ENCODE measurements around the gene CHST8.

CHST8 gene

GRCh38 chr19:33720691-33721682 is 99.2 kb downstream of the CHST8 start:
- no peak for DNase-seq

- DNase-seq = no peak
Measured at GRCh38 chr19:33721735-33722297, 100.1 kb downstream of the CHST8 start.

GRCh38 chr19:33722456-33723239 is 100.9 kb downstream of the CHST8 start:
- DNase-seq = no peak

GRCh38 chr19:33723512-33723911 is 101.8 kb downstream of the CHST8 start:
- DNase-seq = no peak

GRCh38 chr19:33724021-33724720 is 102.4 kb downstream of the CHST8 start:
- no peak for DNase-seq

- no peak for DNase-seq
Measured at GRCh38 chr19:33724721-33725060, 102.9 kb downstream of the CHST8 start.

GRCh38 chr19:33725567-33725966 is 103.8 kb downstream of the CHST8 start:
- DNase-seq = no peak

- DNase-seq = no peak
Measured at GRCh38 chr19:33726756-33727155, 105.0 kb downstream of the CHST8 start.

- no peak for DNase-seq
Measured at GRCh38 chr19:33727331-33727998, 105.7 kb downstream of the CHST8 start.

- no peak for DNase-seq
Measured at GRCh38 chr19:33728141-33728540, 106.4 kb downstream of the CHST8 start.

GRCh38 chr19:33730858-33731607 is 109.3 kb downstream of the CHST8 start:
- no peak for DNase-seq

GRCh38 chr19:33731881-33732280 is 110.1 kb downstream of the CHST8 start:
- no peak for DNase-seq

GRCh38 chr19:33734913-33735312 is 113.2 kb downstream of the CHST8 start:
- no peak for DNase-seq

- no peak for DNase-seq
Measured at GRCh38 chr19:33736158-33736557, 114.4 kb downstream of the CHST8 start.

GRCh38 chr19:33736787-33737186 is 115.0 kb downstream of the CHST8 start:
- no peak for DNase-seq

GRCh38 chr19:33737681-33738371 is 116.1 kb downstream of the CHST8 start:
- no peak for DNase-seq

GRCh38 chr19:33740811-33741396 is 119.2 kb downstream of the CHST8 start:
- DNase-seq = peak; percentile 42

GRCh38 chr19:33745297-33745696 is 123.5 kb downstream of the CHST8 start:
- DNase-seq = no peak

- DNase-seq = no peak
Measured at GRCh38 chr19:33746159-33746558, 124.4 kb downstream of the CHST8 start.

- DNase-seq = no peak
Measured at GRCh38 chr19:33747273-33747672, 125.5 kb downstream of the CHST8 start.

- DNase-seq = no peak
Measured at GRCh38 chr19:33748231-33748630, 126.5 kb downstream of the CHST8 start.

Measured in stimulated activated CD8-positive, alpha-beta memory T cell treated with anti-CD3 and anti-CD28 coated beads, Interleukin-4, amount 100 ng/mL, for 48 hours (primary cell).